Erythroblast (primary cell): ENCODE results near the gene GPSM1.

Source experiments
- GATA1 ChIP-seq: IDR thresholded peaks from 2 replicates; pipeline ENCODE4 v1.6.1; 2011; ENCODE audit warnings: low read depth, mild to moderate bottlenecking, control low read depth, low read length, moderate library complexity
- POLR2A ChIP-seq: IDR thresholded peaks from 2 replicates; pipeline ENCODE4 v1.6.1; 2011; ENCODE audit warnings: mild to moderate bottlenecking, low read length

- TF ChIP-seq POLR2A (no peak), GATA1 (no peak)
Measured at GRCh38 chr9:136344544-136345280, 17.4 kb downstream of the GPSM1 start.
